Measurements from ENCODE around the gene CHIA. TPM values are rescaled to one million over a fixed set of nuclear protein-coding genes. Genes with fewer than 3 reads are reported as not detected.

The CHIA gene
- total and polyA plus RNA-seq, 2 of the 8 experiments (the other 6 are each of a cell fraction or from before 2014, with no cell fraction given): not detected

- ChIA-PET CTCF (ENCODE audit: partially characterized antibody) (interaction anchor here (0.7 to 2.7 kb wide), 12 partner anchors 13 to 128 kb away, joined by 3 to 11 read pairs (median 6); no protein-coding TSS in a partner anchor), POLR2A (ENCODE audit: partially characterized antibody) (interaction anchor here (1.1 kb wide), 1 partner anchor 33 kb away, joined by 5 read pairs; no protein-coding TSS in a partner anchor)
- Histone ChIP-seq H3K4me1 (replicated peaks in 1 of 4; ENCODE audit: control insufficient read depth in 3 of 4, insufficient read depth in 4 of 4, low read length in 3 of 4) (peaks cover 0 to 13% (median 6%) of the 10 kb centered on the region in 4 experiments; a peak in 4 of 7 replicates), H3K18ac (ENCODE audit: extremely low read depth, low read length) (no peak overlapping the region), H2BK20ac (ENCODE audit: low read length) (no peak overlapping the region), H3K23ac (ENCODE audit: insufficient read length) (no peak overlapping the region), H3K4me2 (ENCODE audit: insufficient read depth in 1 of 2, low read depth in 2 of 2, low read length in 2 of 2) (peak overlapping the region; percentile 64 to 76; a peak in 2 of 4 replicates), H2AFZ (ENCODE audit: low read length) (no peak overlapping the region), H4K8ac (ENCODE audit: extremely low read depth, insufficient read depth, low read length) (no peak overlapping the region), H2BK5ac (ENCODE audit: low read depth, low read length) (no peak overlapping the region), H2BK12ac (ENCODE audit: low read depth, low read length) (no peak overlapping the region), H3K56ac (replicated peaks; ENCODE audit: insufficient read length, low read depth, low read length) (no peak overlapping the region), H3K23me2 (ENCODE audit: low read depth, low read length) (no peaks in the 10 kb centered on the region), H4K5ac (ENCODE audit: insufficient read length, low read depth, low read length) (no peak overlapping the region), H2AK5ac (ENCODE audit: low read depth, low read length) (no peak overlapping the region), H3K36me3 (ENCODE audit: control insufficient read depth in 2 of 4, insufficient read depth in 4 of 4, low read length in 3 of 4) (no peaks in the 10 kb centered on the region), H4K20me1 (replicated peaks in 1 of 2; ENCODE audit: control insufficient read depth in 1 of 2, insufficient read depth in 2 of 2, low read length in 2 of 2) (no peaks in the 10 kb centered on the region), H3K27ac (ENCODE audit: low read depth, low read length) (no peak overlapping the region), H2BK120ac (replicated peaks; ENCODE audit: low read depth, low read length) (no peak overlapping the region), H3K4me3 (ENCODE audit: extremely low read depth in 1 of 4, insufficient read depth in 2 of 4, low read depth in 3 of 4, low read length in 4 of 4) (peak overlapping the region in 1 of 4 experiments; percentile 55; a peak in 1 of 8 replicates), H3K9me3 (ENCODE audit: insufficient read depth in 2 of 2, low read depth in 1 of 2, low read length in 1 of 2) (no peaks in the 10 kb centered on the region), H3K79me2 (ENCODE audit: control insufficient read depth in 1 of 2, insufficient read depth in 2 of 2, low read length in 2 of 2) (no peaks in the 10 kb centered on the region), H2BK15ac (ENCODE audit: low read length) (no peak overlapping the region), H3K9ac (replicated peaks in 1 of 4; ENCODE audit: extremely low read depth in 1 of 4, low read depth in 3 of 4, low read length in 3 of 4) (no peak overlapping the region), H3K14ac (ENCODE audit: insufficient read length) (no peak overlapping the region), H3K4ac (replicated peaks; ENCODE audit: insufficient read length, low read depth, low read length) (no peak overlapping the region), H3K79me1 (ENCODE audit: low read depth, low read length) (no peaks in the 10 kb centered on the region), H4K91ac (replicated peaks; ENCODE audit: insufficient read length, low read length) (no peak overlapping the region), H3K27me3 (replicated peaks in 1 of 4; ENCODE audit: control insufficient read depth in 3 of 4, extremely low read depth in 1 of 4, insufficient read depth in 3 of 4, low read length in 3 of 4) (peaks cover 0 to 15% (median 7%) of the 10 kb centered on the region in 4 experiments; a peak in 4 of 7 replicates)
- DNase-seq (ENCODE audit: low read depth in 1 of 2, low spot score in 2 of 2): no peak
- WGBS, 2 experiments (ENCODE audit: extremely low coverage in 1 of 2, insufficient coverage in 1 of 2, insufficient read length in 1 of 2, insufficient replicate concordance in 2 of 2, low coverage in 1 of 2, low lambda C conversion rate in 2 of 2, missing lambda C conversion rate in 1 of 2): 43% methylated on average over 3 of the region's 3 CpGs; no CpG with 5 or more reads in 1 of the 2 experiments
- no peak for FAIRE-seq
- TF ChIP-seq ASH2L (IDR thresholded peaks at IDR 0.05; ENCODE audit: low read length) (peak; percentile 12), GTF2F1 (IDR thresholded peaks at IDR 0.05; ENCODE audit: borderline replicate concordance, low read depth, low read length) (no peak)
Measured at GRCh38 chr1:111272081-111272480, 18.6 kb upstream of the CHIA start.
